GM23338 (cell line): ENCODE measurements around the gene UPF1. TPM values are rescaled to one million over a fixed set of nuclear protein-coding genes. Genes with fewer than 3 reads are reported as not detected.

Source experiments
- ATAC-seq: fragments of 200-7000 bp; cut with Tn5 transposase; 3 replicates; pipeline ENCODE4 v1.9.1; 2020
- DNase-seq: peaks from one replicate; pipeline ENCODE4 v3.0.0-alpha.2; 2015; ENCODE audit warnings: low spot score
- H2AFZ ChIP-seq: fragments of 200-600 bp; sonication (generic); 2 replicates; pipeline ENCODE4 v1.8.0; 2016; ENCODE audit warnings: antibody characterized with exemption, mild to moderate bottlenecking, moderate library complexity
- H3F3A ChIP-seq: fragments of 200-600 bp; sonication (generic); replicated peaks from 2 replicates; pipeline ENCODE4 v1.8.0; 2017; ENCODE audit warnings: antibody characterized with exemption, mixed run types, low read depth
- H3K27ac ChIP-seq: fragments of 200-600 bp; sonication (generic); 2 replicates; pipeline ENCODE4 v1.6.1; 2016; ENCODE audit warnings: low read depth
- H3K27me3 ChIP-seq: fragments of 200-600 bp; sonication (generic); 2 replicates; pipeline ENCODE4 v1.8.0; 2016; ENCODE audit warnings: mild to moderate bottlenecking, mixed run types, moderate library complexity; ENCODE audit not compliant: insufficient read depth
- H3K36me3 ChIP-seq: fragments of 200-600 bp; sonication (generic); 2 replicates; pipeline ENCODE4 v1.8.0; 2016; ENCODE audit warnings: mild to moderate bottlenecking; ENCODE audit not compliant: insufficient read depth
- H3K4me1 ChIP-seq: fragments of 200-600 bp; sonication (generic); 2 replicates; pipeline ENCODE4 v1.8.0; 2016; ENCODE audit warnings: mild to moderate bottlenecking, moderate library complexity; ENCODE audit not compliant: insufficient read depth
- H3K4me2 ChIP-seq: fragments of 200-600 bp; sonication (generic); 2 replicates; pipeline ENCODE4 v1.7.1; 2017; ENCODE audit warnings: mixed run types
- H3K4me3 ChIP-seq: fragments of 200-600 bp; sonication (generic); 2 replicates; pipeline ENCODE4 v1.6.1; 2016; ENCODE audit warnings: mixed run types
- H3K79me2 ChIP-seq: fragments of 200-600 bp; sonication (generic); replicated peaks from 2 replicates; pipeline ENCODE4 v1.8.0; 2017; ENCODE audit warnings: mild to moderate bottlenecking; ENCODE audit not compliant: insufficient read depth
- H3K9me2 ChIP-seq: fragments of 200-600 bp; sonication (generic); 2 replicates; pipeline ENCODE4 v1.8.0; 2017; ENCODE audit not compliant: insufficient read depth
- H4K20me1 ChIP-seq: fragments of 200-600 bp; sonication (generic); replicated peaks from 2 replicates; pipeline ENCODE4 v1.8.0; 2017; ENCODE audit warnings: mild to moderate bottlenecking; ENCODE audit not compliant: insufficient read depth
- H3K27ac Mint-ChIP-seq: 2 replicates; pipeline ENCODE4 v1.8.0; 2020; ENCODE audit warnings: inconsistent platforms, mild to moderate bottlenecking, moderate library complexity, mixed read lengths
- H3K27me3 Mint-ChIP-seq: 3 replicates; pipeline ENCODE4 v1.8.0; 2022; ENCODE audit warnings: low read depth, mild to moderate bottlenecking, moderate library complexity, mixed read lengths, inconsistent platforms; ENCODE audit not compliant: insufficient read depth, poor library complexity
- H3K36me3 Mint-ChIP-seq: 3 replicates; pipeline ENCODE4 v1.8.0; 2021; ENCODE audit warnings: low read depth, mild to moderate bottlenecking, inconsistent platforms, moderate library complexity, mixed read lengths
- H3K4me1 Mint-ChIP-seq: 3 replicates; pipeline ENCODE4 v1.8.0; 2020; ENCODE audit warnings: mild to moderate bottlenecking, inconsistent platforms, mixed read lengths
- H3K4me3 Mint-ChIP-seq: 3 replicates; pipeline ENCODE4 v1.8.0; 2021; ENCODE audit warnings: moderate library complexity, mild to moderate bottlenecking, inconsistent platforms, mixed read lengths
- H3K9me3 Mint-ChIP-seq: 3 replicates; pipeline ENCODE4 v1.8.0; 2020; ENCODE audit warnings: moderate library complexity, mild to moderate bottlenecking, inconsistent platforms, mixed read lengths
- NANOG ChIP-seq: IDR thresholded peaks from 2 replicates; pipeline ENCODE4 v1.6.1; 2016; ENCODE audit warnings: antibody characterized with exemption, borderline replicate concordance
- POLR2AphosphoS5 ChIP-seq: IDR thresholded peaks from 2 replicates; pipeline ENCODE4 v1.6.1; 2016; ENCODE audit warnings: antibody characterized with exemption, low read depth
- STAT1 ChIP-seq: IDR thresholded peaks from one replicate; pipeline ENCODE4 v1.6.1; 2016; ENCODE audit warnings: antibody characterized with exemption; ENCODE audit not compliant: unreplicated experiment
- long read RNA-seq: library from polyadenylated mRNA; unstranded; transcript quantifications from one replicate; pipeline ENCODE4 v2.0.0, GENCODE V29; 2020; ENCODE audit not compliant: unreplicated experiment
- polyA plus RNA-seq: library from polyadenylated mRNA; unstranded; fragments of >200 nt; fragmentation: Nextera tagmentation; extraction: Ambion mirVana; gene quantifications from 2 replicates; pipeline ENCODE4 v1.2.1, GENCODE V29; 2016
- total RNA-seq: library from RNA; depleted of rRNA; stranded (reverse); fragments of >200 nt; shearing (Covaris generic); gene quantifications from 2 replicates; pipeline ENCODE4 v1.2.3, GENCODE V29; 2014; rRNA removed
- TF ChIP-seq, protein P1 (sequence below): fragments of 250-450 bp; sonication (Bioruptor Pico); IDR thresholded peaks from 2 replicates; pipeline ENCODE4 v1.5.0; 2020; ENCODE audit warnings: mild to moderate bottlenecking, moderate library complexity

The UPF1 gene
- total RNA-seq: 81.9 and 138 TPM in 2 replicates
- 13.8 and 14.3 TPM in 2 replicates for polyA plus RNA-seq
- long read RNA-seq, partial matches to known transcripts: 3 of 5 reads
- long read RNA-seq, other reads (novel, unspliced or antisense): 2 of 5 reads

DNA sequence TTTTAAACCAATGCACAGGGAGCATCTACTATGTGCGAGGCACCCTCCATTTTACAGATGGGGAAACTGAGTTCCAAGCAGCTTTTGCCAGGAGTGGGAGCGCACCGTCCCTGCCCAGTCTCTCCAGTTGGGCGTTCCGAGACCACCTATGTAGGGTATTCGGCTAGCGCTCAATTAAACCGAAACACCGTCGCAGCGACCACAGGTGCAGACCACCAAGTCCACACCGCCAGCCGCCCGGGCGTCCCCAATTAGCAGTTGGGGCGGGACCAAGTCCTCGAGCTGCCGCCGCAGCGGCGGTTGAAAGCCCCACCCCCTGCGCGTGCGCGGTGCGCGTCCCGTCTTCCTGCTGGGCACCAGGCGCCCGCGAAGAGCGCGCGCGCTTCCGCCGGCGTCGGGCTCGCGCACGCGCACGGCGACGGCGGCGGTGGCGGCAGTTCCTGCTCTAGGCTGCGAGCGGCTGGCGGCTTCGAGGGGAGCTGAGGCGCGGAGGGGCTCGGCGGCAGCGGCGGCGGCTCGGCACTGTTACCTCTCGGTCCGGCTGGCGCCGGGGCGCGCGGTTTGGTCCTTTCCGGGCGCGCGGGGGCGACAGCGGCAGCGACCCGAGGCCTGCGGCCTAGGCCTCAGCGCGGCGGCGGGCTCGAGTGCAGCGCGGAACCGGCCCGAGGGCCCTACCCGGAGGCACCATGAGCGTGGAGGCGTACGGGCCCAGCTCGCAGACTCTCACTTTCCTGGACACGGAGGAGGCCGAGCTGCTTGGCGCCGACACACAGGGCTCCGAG is at the start of gene UPF1:
TSS of gene UPF1 (plus strand) at position 436 of the 782 bp plus-strand sequence. CDS start at position 687, 251 bp downstream.
- Histone ChIP-seq H3K79me2 (peaks cover 43% of the 10 kb centered on the region), H3K36me3 (0 out of 2 replicates have a peak, but pooled peaks cover 7% of the 10 kb centered on the region), H3F3A (0 out of 2 replicates have a peak, but pooled peaks cover 4% of the 10 kb centered on the region), H3K27ac (no peak within 1 kb of the TSS), H3K9me2 (no peaks in the 10 kb centered on the region), H3K4me1 (peaks cover 23% of the 10 kb centered on the region), H4K20me1 (peaks cover 37% of the 10 kb centered on the region), H3K4me3 (peak within 1 kb of the TSS; percentile 89), H2AFZ (peak within 1 kb of the TSS; percentile 100), H3K27me3 (peaks cover 13% of the 10 kb centered on the region; the same call in 1 of the 2 replicates), H3K4me2 (peak within 1 kb of the TSS; percentile 99)
- peak within 1 kb of the TSS; percentile 89 for H3K4me3 Mint-ChIP-seq
- TF ChIP-seq STAT1 (no peak), POLR2AphosphoS5 (peak; percentile 92), NANOG (no peak)
- TF ChIP-seq, protein P1, sequence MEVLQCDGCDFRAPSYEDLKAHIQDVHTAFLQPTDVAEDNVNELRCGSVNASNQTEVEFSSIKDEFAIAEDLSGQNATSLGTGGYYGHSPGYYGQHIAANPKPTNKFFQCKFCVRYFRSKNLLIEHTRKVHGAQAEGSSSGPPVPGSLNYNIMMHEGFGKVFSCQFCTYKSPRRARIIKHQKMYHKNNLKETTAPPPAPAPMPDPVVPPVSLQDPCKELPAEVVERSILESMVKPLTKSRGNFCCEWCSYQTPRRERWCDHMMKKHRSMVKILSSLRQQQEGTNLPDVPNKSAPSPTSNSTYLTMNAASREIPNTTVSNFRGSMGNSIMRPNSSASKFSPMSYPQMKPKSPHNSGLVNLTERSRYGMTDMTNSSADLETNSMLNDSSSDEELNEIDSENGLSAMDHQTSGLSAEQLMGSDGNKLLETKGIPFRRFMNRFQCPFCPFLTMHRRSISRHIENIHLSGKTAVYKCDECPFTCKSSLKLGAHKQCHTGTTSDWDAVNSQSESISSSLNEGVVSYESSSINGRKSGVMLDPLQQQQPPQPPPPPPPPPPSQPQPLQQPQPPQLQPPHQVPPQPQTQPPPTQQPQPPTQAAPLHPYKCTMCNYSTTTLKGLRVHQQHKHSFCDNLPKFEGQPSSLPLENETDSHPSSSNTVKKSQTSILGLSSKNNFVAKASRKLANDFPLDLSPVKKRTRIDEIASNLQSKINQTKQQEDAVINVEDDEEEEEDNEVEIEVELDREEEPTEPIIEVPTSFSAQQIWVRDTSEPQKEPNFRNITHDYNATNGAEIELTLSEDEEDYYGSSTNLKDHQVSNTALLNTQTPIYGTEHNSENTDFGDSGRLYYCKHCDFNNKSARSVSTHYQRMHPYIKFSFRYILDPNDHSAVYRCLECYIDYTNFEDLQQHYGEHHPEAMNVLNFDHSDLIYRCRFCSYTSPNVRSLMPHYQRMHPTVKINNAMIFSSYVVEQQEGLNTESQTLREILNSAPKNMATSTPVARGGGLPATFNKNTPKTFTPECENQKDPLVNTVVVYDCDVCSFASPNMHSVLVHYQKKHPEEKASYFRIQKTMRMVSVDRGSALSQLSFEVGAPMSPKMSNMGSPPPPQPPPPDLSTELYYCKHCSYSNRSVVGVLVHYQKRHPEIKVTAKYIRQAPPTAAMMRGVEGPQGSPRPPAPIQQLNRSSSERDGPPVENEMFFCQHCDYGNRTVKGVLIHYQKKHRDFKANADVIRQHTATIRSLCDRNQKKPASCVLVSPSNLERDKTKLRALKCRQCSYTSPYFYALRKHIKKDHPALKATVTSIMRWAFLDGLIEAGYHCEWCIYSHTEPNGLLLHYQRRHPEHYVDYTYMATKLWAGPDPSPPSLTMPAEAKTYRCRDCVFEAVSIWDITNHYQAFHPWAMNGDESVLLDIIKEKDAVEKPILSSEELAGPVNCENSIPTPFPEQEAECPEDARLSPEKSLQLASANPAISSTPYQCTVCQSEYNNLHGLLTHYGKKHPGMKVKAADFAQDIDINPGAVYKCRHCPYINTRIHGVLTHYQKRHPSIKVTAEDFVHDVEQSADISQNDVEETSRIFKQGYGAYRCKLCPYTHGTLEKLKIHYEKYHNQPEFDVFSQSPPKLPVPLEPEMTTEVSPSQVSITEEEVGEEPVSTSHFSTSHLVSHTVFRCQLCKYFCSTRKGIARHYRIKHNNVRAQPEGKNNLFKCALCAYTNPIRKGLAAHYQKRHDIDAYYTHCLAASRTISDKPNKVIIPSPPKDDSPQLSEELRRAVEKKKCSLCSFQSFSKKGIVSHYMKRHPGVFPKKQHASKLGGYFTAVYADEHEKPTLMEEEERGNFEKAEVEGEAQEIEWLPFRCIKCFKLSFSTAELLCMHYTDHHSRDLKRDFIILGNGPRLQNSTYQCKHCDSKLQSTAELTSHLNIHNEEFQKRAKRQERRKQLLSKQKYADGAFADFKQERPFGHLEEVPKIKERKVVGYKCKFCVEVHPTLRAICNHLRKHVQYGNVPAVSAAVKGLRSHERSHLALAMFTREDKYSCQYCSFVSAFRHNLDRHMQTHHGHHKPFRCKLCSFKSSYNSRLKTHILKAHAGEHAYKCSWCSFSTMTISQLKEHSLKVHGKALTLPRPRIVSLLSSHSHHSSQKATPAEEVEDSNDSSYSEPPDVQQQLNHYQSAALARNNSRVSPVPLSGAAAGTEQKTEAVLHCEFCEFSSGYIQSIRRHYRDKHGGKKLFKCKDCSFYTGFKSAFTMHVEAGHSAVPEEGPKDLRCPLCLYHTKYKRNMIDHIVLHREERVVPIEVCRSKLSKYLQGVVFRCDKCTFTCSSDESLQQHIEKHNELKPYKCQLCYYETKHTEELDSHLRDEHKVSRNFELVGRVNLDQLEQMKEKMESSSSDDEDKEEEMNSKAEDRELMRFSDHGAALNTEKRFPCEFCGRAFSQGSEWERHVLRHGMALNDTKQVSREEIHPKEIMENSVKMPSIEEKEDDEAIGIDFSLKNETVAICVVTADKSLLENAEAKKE: no peak
- peaks cover 8% of the 10 kb centered on the region for H3K9me3 Mint-ChIP-seq
- H3K27me3 Mint-ChIP-seq: peaks cover 22% of the 10 kb centered on the region
- peaks cover 26% of the 10 kb centered on the region for H3K4me1 Mint-ChIP-seq
- H3K27ac Mint-ChIP-seq: peak within 1 kb of the TSS; percentile 58
- ATAC-seq: peak; percentile 65
- peak; percentile 95 for DNase-seq
- H3K36me3 Mint-ChIP-seq: peaks cover 28% of the 10 kb centered on the region
